ENCODE results near the gene DOHH. TPM values are rescaled to one million over a fixed set of nuclear protein-coding genes. Genes with fewer than 3 reads are reported as not detected.

Gene DOHH
- polyA plus RNA-seq, 2 of the 4 experiments (the other 2 are of a cell fraction) = 4.6 to 13.3 TPM

GRCh38 chr19:3515891-3516422 lies 15.5 kb upstream of the DOHH start:
- H3K27ac ChIP-seq = no peak overlapping the region
- FAIRE-seq (no peak), ATAC-seq (no peak), DNase-seq (ENCODE audit: low read depth in 1 of 2, low spot score in 1 of 2) (no peak)
- H3K4me2 ChIP-seq = no peak overlapping the region
- POLR2A ChIA-PET = no interaction called here
- no peak for TF ChIP-seq HDAC2 (IDR thresholded peaks at IDR 0.05)
- no peak for TF ChIP-seq ZC3H11A (IDR thresholded peaks at IDR 0.05)
- no peak for TF ChIP-seq BCL3 (IDR thresholded peaks at IDR 0.05)
- no peak for TF ChIP-seq ZNF302 (CRISPR knock-in tag; IDR thresholded peaks at IDR 0.05)
- TF ChIP-seq TFCP2L1 (CRISPR knock-in tag; IDR thresholded peaks at IDR 0.05) = no peak
- no peak overlapping the region for H3K4me3 ChIP-seq
- 88% methylated on average over 7 of the region's 15 CpGs for WGBS (ENCODE audit: missing lambda C conversion rate)
- H3K4me1 ChIP-seq = peaks cover 13% of the 10 kb centered on the region; the same call in 2 of the 3 replicates
- CTCF ChIA-PET = interaction anchor here (0.9 to 3.2 kb wide), 2 partner anchors 11 to 29 kb away, joined by 3 to 12 read pairs; no protein-coding TSS in a partner anchor
- H3K9me3 ChIP-seq = no peaks in the 10 kb centered on the region

GRCh38 chr19:3514930-3515329 lies 14.5 kb upstream of the DOHH start:
- FAIRE-seq (no peak), DNase-seq (ENCODE audit: low read depth in 1 of 2, low spot score in 1 of 2) (no peak), ATAC-seq (no peak)
- ChIA-PET POLR2A (no interaction called here), CTCF (interaction anchor here (1.2 kb wide), 1 partner anchor 31 kb away, joined by 3 read pairs; no protein-coding TSS in a partner anchor)
- TF ChIP-seq ATOH8 (CRISPR knock-in tag; IDR thresholded peaks at IDR 0.05; ENCODE audit: low read depth) (no peak), CHD4 (IDR thresholded peaks at IDR 0.05; ENCODE audit: borderline replicate concordance) (no peak), KDM5A (IDR thresholded peaks at IDR 0.05) (no peak), REST (IDR thresholded peaks at IDR 0.05) (no peak), RARB (CRISPR knock-in tag; IDR thresholded peaks at IDR 0.05) (no peak), NFE2L2 (conservative IDR thresholded peaks at IDR 0.05; ENCODE audit: low read length) (no peak), CTCF (IDR thresholded peaks at IDR 0.05) (no peak), PBX3 (IDR thresholded peaks at IDR 0.05) (no peak), FOSB (CRISPR knock-in tag; IDR thresholded peaks at IDR 0.05) (no peak), NPAS2 (CRISPR knock-in tag; IDR thresholded peaks at IDR 0.05; ENCODE audit: borderline replicate concordance) (no peak), HOXB5 (CRISPR knock-in tag; IDR thresholded peaks at IDR 0.05) (no peak), ESRRA (IDR thresholded peaks at IDR 0.05; ENCODE audit: borderline replicate concordance, low read length) (no peak), FOSL2 (IDR thresholded peaks at IDR 0.05) (no peak), FOSL2 (CRISPR knock-in tag; IDR thresholded peaks at IDR 0.05) (no peak), TFCP2L1 (CRISPR knock-in tag; IDR thresholded peaks at IDR 0.05) (no peak), ELK1 (IDR thresholded peaks at IDR 0.05; ENCODE audit: low read depth, low read length) (no peak)
- Histone ChIP-seq H3K4me1 (peaks cover 13% of the 10 kb centered on the region; the same call in 2 of the 3 replicates), H3K4me2 (no peak overlapping the region), H3K9me3 (no peaks in the 10 kb centered on the region), H3K4me3 (no peak overlapping the region), H3K27ac (no peak overlapping the region; a peak in 1 of 6 replicates)
- 85% methylated on average over 9 of the region's 12 CpGs for WGBS (ENCODE audit: missing lambda C conversion rate)

All from A549 (cell line).